ENCODE results near the gene CDH12. TPM values are rescaled to one million over a fixed set of nuclear protein-coding genes. Genes with fewer than 3 reads are reported as not detected.

CDH12 gene
- total RNA-seq, 1 experiment from 2014 or later: not detected

DNA sequence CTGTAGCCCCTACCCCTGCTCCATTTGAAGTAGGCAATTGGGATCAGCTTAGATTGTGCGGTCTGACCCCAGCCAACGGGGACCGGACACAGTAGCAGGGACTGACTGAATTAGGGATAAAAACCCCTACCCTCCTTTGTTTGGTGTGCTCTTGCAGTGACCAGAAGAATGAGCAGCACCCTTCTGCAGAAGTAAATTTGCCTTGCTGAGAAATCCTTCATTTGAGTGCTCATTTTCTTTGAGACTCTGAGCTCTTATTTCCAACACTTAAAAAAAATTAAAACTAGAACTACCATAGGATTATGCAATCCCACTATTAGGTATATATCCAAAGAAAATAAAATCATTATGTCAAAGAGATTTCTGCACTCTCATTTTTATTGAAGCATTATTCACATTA lies 560.0 kb downstream of the CDH12 start:
- H3K4ac ChIP-seq (ENCODE audit: low read depth, low read length): no peak overlapping the region
- no peaks in the 10 kb centered on the region for H3K4me1 Mint-ChIP-seq

More for the DNA sequence above, 560.0 kb downstream of the CDH12 start:
- no peak overlapping the region for H4K5ac ChIP-seq (ENCODE audit: insufficient read length, low read depth, low read length)
- H3K4me1 ChIP-seq (ENCODE audit: insufficient read depth, low read length): no peaks in the 10 kb centered on the region; the same call in 1 of the 2 replicates
- H3K27ac ChIP-seq (ENCODE audit: insufficient read length, low read depth, low read length): no peak overlapping the region
- H2BK12ac ChIP-seq (ENCODE audit: insufficient read length, low read depth, low read length): no peak overlapping the region
- H3K9ac ChIP-seq (ENCODE audit: extremely low read depth, insufficient read length, low read length): no peak overlapping the region
- H3T11ph ChIP-seq (ENCODE audit: low read length): no peak overlapping the region
- no peaks in the 10 kb centered on the region for H3K9me3 ChIP-seq (ENCODE audit: control insufficient read depth, low read depth, low read length)
- Mint-ChIP-seq H3K36me3 (ENCODE audit: insufficient read depth in 1 of 3, low read depth in 3 of 3) (peaks cover 10 to 16% (median 11%) of the 10 kb centered on the region in 3 experiments; a peak in 6 of 7 replicates), H3K9me3 (peaks cover 16 to 23% of the 10 kb centered on the region in 2 experiments), H3K4me3 (no peak overlapping the region), H3K27me3 (ENCODE audit: low read depth) (no peaks in the 10 kb centered on the region), H3K27ac (no peak overlapping the region)
- no peak overlapping the region for H4K91ac ChIP-seq (ENCODE audit: insufficient read length, low read depth, low read length)
- H4K20me1 ChIP-seq (ENCODE audit: control insufficient read depth, insufficient read depth, insufficient read length): no peaks in the 10 kb centered on the region
- no peaks in the 10 kb centered on the region for H3K79me2 ChIP-seq (ENCODE audit: insufficient read depth, low read length)
- H2BK20ac ChIP-seq (ENCODE audit: low read depth, low read length, poor library complexity, severe bottlenecking): no peak overlapping the region
- no peak overlapping the region for H3K56ac ChIP-seq (ENCODE audit: insufficient read length, low read depth, low read length)
- WGBS (ENCODE audit: extremely low coverage, insufficient read length, low lambda C conversion rate): no CpG with 5 or more reads among the region's 3 CpGs
- no peak overlapping the region for H3K18ac ChIP-seq (ENCODE audit: insufficient read length, low read depth, low read length)
- no peak overlapping the region for H2AK5ac ChIP-seq (ENCODE audit: insufficient read length, low read length)
- no peaks in the 10 kb centered on the region for H3K23me2 ChIP-seq (ENCODE audit: insufficient read length, low read depth, low read length, poor library complexity, severe bottlenecking)
- H2BK120ac ChIP-seq (ENCODE audit: low read depth, low read length, poor library complexity, severe bottlenecking): no peak overlapping the region
- no peak overlapping the region for H2AFZ ChIP-seq (ENCODE audit: low read length)
- no peaks in the 10 kb centered on the region for H3K27me3 ChIP-seq (ENCODE audit: insufficient read depth, low read length)
- H2BK5ac ChIP-seq (ENCODE audit: insufficient read length, low read length): no peak overlapping the region
- no peak overlapping the region for H2BK15ac ChIP-seq (ENCODE audit: low read depth, low read length)
- TF ChIP-seq, protein P1, sequence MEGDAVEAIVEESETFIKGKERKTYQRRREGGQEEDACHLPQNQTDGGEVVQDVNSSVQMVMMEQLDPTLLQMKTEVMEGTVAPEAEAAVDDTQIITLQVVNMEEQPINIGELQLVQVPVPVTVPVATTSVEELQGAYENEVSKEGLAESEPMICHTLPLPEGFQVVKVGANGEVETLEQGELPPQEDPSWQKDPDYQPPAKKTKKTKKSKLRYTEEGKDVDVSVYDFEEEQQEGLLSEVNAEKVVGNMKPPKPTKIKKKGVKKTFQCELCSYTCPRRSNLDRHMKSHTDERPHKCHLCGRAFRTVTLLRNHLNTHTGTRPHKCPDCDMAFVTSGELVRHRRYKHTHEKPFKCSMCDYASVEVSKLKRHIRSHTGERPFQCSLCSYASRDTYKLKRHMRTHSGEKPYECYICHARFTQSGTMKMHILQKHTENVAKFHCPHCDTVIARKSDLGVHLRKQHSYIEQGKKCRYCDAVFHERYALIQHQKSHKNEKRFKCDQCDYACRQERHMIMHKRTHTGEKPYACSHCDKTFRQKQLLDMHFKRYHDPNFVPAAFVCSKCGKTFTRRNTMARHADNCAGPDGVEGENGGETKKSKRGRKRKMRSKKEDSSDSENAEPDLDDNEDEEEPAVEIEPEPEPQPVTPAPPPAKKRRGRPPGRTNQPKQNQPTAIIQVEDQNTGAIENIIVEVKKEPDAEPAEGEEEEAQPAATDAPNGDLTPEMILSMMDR (conservative IDR thresholded peaks at IDR 0.05): no peak
- DNase-seq: no peak
- no peak overlapping the region for H3K23ac ChIP-seq (ENCODE audit: insufficient read length, low read depth, low read length)
- no peaks in the 10 kb centered on the region for H3K79me1 ChIP-seq (ENCODE audit: insufficient read depth, low read depth, low read length, poor library complexity, severe bottlenecking)
- H4K8ac ChIP-seq (replicated peaks; ENCODE audit: insufficient read length, low read depth, low read length): no peak overlapping the region
- H3K4me2 ChIP-seq (ENCODE audit: insufficient read depth, insufficient read length, low read length): no peak overlapping the region
- H3K14ac ChIP-seq (ENCODE audit: insufficient read depth, low read length): no peak overlapping the region
